GM19043 (cell line): Measurements from ENCODE around the gene CALR.
"Not testable (repeated sequence)": the region's sequence is repeated elsewhere in the genome, so short reads cannot be mapped to it uniquely, and the experiment has no call there.

Experiments used
- ATAC-seq: cut with Tn5 transposase; IDR thresholded peaks from one replicate; pipeline ENCODE4 v1.9.1; 2021; ENCODE audit warnings: low read depth; ENCODE audit not compliant: unreplicated experiment

Gene CALR

GRCh38 chr19:12975221-12975741 lies 36.9 kb downstream of the CALR start:
- no peak for ATAC-seq

GRCh38 chr19:12976109-12976508 lies 37.7 kb downstream of the CALR start:
- not testable (repeated sequence) for ATAC-seq

GRCh38 chr19:12979974-12980373 lies 41.6 kb downstream of the CALR start:
- no peak for ATAC-seq

- ATAC-seq: no peak
Measured at GRCh38 chr19:12982648-12983047, 44.2 kb downstream of the CALR start.

GRCh38 chr19:12983091-12983490 lies 44.7 kb downstream of the CALR start:
- no peak for ATAC-seq

GRCh38 chr19:12983542-12984142 lies 45.2 kb downstream of the CALR start:
- no peak for ATAC-seq

GRCh38 chr19:12984143-12984627 lies 45.8 kb downstream of the CALR start:
- no peak for ATAC-seq

- no peak for ATAC-seq
Measured at GRCh38 chr19:12984683-12985048, 46.3 kb downstream of the CALR start.

- no peak for ATAC-seq
Measured at GRCh38 chr19:12985049-12985776, 46.8 kb downstream of the CALR start.

- no peak for ATAC-seq
Measured at GRCh38 chr19:12986726-12987125, 48.3 kb downstream of the CALR start.

- no peak for ATAC-seq
Measured at GRCh38 chr19:12987190-12987589, 48.8 kb downstream of the CALR start.

- ATAC-seq: no peak
Measured at GRCh38 chr19:12987781-12988180, 49.4 kb downstream of the CALR start.

GRCh38 chr19:12990431-12990830 lies 52.0 kb downstream of the CALR start:
- no peak for ATAC-seq

- no peak for ATAC-seq
Measured at GRCh38 chr19:12990853-12991252, 52.4 kb downstream of the CALR start.

GRCh38 chr19:12991296-12991695 lies 52.9 kb downstream of the CALR start:
- ATAC-seq: no peak

- no peak for ATAC-seq
Measured at GRCh38 chr19:12992729-12993128, 54.3 kb downstream of the CALR start.

- ATAC-seq: no peak
Measured at GRCh38 chr19:12993562-12993961, 55.2 kb downstream of the CALR start.
